ENCODE results near the gene SEMA3C.

SEMA3C gene

DNA sequence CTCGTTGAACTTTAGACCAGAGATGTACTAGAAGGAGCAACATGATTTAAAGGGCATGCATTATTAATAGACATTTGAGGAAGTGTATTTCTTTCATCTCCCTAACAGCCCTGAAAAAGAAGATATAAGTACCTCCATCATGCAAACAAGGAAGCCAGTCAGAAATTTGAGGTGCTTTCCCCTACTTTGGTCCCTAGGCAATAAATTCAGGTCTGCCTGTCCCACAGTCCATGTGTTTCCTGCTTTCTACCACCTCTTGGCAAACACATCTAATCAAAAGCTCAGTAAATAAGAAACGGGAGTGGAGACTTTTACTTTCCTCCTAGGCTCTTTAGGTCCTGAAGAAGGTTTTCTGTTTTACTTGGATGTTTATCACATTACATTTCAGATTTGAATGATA lies 5.2 kb upstream of the SEMA3C start:
- DNase-seq: no peak

DNA sequence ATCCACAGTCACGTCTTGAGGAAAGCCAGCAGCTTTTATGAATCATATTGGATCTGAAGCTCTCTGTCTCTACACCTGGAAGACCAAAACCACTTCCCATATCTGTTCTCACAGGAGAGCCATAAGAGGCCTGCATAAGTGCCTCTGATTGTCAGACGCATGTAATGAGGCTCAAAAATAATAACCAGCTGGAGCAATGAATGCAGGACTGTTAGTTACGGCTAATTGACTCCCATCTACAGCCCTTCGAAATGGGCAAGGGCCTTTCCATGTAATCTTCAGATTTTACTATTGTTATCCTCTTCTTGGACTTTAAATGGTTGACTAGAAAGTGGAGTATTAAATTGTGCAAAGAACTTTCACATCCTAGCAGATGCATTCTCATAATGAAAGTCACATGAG lies 4.4 kb upstream of the SEMA3C start:
- no peak for DNase-seq

GRCh38 chr7:80922253-80923049 lies 3.6 kb upstream of the SEMA3C start:
- no peak for DNase-seq

- DNase-seq: no peak
Observed at GRCh38 chr7:80921130-80921529, 2.3 kb upstream of the SEMA3C start.

DNA sequence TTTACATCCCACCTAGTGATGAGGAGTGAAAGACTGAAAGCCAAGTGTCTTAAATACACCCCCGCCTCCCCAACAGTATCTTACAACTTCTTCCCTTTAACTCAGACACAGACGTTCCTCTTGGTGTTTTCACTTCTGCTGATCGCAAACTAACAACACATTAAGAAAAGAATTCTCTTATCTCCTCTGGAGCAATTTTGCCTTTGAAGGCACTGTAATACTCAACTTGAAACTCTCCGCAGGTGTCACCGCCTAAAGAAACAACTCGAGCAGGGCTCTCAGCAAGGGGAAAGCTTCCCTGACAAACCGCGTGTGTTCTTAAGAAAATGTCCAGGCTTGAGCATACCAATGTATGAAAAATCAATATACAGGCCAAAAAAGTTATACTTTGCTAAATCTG lies 452 bp downstream of the SEMA3C start:
- DNase-seq: no peak

- no peak for DNase-seq
Observed at GRCh38 chr7:80916770-80917741, 1.8 kb downstream of the SEMA3C start.

DNA sequence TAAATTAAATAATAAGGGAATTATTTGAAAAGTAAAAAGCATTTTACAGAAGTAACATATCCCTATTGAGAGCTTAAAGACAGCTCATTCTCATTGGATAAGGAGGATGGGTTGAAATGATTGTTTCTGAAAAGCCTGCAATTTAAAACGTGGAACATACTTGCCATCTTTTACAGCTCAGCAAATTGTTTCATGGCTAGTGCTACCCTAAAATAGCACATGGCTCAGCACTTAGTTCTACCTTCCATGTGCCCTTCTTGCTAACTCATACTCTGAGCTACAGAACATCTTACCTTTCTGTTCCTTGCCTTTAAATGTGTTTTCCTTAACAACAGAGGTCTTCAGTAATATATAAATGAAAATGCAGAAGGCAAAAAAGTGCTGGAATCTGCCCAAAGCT lies 8.6 kb downstream of the SEMA3C start:
- no peak for DNase-seq

GRCh38 chr7:80908360-80908797 lies 10.5 kb downstream of the SEMA3C start:
- DNase-seq: no peak

DNA sequence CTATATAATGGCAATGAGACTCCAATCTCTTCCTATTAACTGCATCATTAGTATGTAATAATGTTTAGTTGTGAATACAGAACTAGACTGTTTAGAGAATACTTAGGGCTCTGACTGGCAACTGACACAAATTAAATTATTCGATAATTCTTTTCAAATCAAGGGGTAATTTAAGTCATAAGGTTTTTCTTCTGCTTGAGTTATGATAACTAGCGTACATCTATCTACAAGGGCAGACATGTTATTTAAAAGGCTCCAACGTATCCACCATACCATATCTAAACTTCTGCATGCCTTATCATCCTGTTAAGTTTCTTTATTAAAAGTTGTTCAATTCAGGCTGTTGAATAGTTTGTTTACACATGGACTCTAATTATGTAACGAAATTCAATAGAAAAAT lies 11.2 kb downstream of the SEMA3C start:
- no peak for DNase-seq

- no peak for DNase-seq
Observed at GRCh38 chr7:80907141-80907601, 11.7 kb downstream of the SEMA3C start.

DNA sequence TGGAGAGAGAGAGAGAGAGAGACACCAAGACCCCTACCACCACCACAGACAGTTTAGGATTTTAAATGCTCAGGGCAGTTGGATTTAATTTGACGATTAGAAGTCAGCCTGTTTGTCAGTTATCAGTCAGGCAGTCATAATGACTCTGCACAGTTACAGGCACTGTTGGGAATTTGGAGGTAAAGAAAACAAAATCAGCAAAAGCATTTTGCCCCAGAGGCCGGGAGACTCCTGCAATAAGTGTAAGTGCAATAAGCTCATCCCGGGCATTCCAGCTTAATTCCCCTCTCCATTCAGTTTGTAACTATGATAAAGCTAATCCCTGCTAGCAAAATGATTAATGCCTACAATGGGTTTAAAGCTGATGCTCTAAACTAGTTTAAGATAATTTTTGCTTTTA lies 13.5 kb downstream of the SEMA3C start:
- no peak for DNase-seq

- DNase-seq: no peak
Observed at GRCh38 chr7:80902716-80903308, 16.0 kb downstream of the SEMA3C start.

GRCh38 chr7:80902019-80902418 lies 16.8 kb downstream of the SEMA3C start:
- DNase-seq: no peak

DNA sequence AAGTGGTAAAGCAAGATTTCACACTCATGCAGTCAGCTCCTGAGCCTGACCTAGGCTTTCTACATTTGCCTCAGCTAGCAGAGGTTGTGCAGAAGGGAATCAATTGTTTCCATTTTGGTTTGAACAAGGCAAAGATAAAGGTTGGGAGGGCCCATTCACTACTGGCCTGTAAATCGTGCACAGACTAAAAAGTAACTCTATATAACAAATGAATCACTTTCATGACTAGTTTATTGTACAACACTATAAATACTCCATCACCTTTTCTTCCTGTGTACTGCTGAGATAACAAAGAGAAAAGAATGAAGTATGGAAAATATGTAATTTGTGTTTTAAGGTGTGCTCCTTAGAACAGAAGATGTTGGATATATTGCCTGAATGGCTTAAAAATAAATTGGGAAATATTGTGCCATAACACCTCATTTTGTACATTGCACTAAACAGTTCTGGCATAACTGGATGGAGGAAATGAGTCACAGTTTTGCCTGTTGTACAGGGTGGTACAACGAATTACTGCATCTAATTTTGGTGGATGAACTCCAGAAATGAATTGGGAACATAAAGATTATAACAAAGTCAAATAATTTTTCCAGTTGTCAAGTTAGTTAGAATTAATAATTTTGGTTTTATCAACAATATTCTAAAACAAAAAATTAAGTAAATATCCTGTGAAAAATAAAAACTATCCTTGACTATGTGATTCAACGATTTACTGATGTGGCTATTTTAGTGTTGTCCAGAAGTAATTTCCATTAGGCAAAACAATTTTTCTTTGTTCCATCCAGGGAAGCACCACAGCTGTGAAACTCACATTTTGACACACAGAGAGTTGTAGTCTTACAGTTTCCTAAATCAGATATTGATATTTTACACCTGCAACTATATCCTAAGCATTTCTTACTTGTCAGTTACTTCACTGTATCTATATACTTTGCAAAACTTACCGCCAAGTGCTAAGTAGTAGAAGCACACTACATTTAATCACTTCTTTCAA lies 18.0 kb downstream of the SEMA3C start:
- no peak for DNase-seq

DNA sequence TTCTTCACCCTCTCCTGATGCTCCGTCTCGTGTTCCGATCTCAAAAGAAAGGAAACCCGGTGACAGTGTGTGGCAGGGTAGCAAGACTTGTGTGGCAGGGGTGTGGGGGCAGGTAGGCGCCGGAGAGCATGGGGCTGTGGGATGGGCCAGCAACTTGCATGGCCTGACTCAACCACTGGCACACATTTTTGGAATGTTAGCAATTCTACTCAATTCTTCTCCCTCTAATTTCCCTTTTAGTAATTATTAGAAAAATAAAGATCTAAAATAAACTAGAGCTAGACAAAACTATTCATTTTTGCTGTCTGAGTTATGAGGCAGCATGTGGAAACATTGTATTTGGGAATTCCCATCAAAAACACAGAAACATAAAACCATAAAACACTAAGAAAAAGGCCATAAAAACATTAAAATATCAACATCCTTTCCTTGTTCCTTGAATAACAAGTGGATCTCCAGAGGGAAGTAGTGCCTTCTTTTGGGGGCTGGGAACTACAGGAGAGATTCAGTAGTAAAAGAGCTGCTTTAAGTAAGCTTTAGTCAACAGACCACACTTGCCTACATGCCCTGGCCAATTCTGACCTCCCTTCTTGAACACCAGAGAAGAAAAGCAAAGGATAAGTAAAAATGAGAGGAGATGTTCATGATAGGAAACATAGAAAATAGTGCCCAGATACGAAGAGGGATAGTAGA lies 21.8 kb downstream of the SEMA3C start:
- no peak for DNase-seq

GRCh38 chr7:80895056-80895455 lies 23.8 kb downstream of the SEMA3C start:
- DNase-seq: no peak

GRCh38 chr7:80891259-80891544 lies 27.6 kb downstream of the SEMA3C start:
- no peak for DNase-seq

DNA sequence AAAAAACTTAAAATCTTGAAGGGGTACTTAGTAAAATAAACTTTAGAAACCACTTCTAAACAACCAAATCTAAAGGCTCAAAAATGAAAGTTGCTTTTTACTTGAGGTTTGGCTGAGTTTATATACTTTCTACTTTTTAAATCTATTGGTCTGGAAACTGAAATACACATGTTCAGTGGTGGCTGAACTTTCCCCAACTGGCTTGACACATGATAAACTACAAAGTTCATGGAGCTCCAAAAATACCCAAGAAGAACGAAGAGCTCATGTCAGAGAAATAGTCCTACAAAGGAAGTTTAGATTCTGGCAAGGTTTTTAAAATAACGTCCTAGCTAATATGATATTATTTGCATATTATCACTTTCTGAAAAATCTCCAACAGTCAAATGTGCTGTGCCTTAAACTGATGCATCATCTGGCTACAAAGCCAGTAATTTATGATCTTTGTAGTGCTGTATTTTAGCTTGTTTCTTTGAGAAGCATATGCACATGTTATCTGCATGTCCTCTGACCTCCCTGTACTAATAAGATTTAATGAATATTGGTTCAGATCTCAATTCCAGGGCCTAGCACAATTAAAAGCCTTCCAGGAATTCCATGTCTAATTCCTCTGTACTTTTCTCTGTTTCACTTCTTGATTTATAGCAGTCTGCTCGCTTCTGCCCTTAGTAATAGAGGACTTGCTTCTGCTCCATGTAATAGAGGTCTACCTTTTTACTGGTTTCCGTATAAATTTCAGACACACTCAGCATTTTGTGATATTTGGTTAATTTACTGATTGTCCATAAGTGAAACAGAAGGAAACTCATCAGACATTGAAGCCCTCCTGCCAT lies 28.2 kb downstream of the SEMA3C start:
- DNase-seq: no peak

DNA sequence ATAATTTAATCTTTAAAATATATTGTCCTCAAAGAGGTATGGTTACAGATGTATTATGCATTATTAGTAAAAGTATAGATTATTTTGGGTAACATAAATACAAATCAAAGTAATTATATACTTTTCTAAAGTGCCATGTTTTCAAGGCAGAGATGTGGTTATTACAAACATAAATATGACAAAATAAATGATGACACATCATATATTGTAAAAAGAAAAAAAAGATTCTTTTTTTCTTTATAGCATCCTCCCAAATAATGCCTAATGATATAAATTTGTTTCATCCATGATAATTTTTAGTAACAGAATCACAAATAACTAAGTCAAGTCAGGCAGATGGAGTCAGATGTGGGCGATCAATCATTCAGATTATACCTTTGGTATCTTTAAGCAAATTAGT lies 29.3 kb downstream of the SEMA3C start:
- DNase-seq: no peak

- DNase-seq: no peak
Observed at GRCh38 chr7:80885757-80886156, 33.1 kb downstream of the SEMA3C start.
